Fibroblast of the aortic adventitia (primary cell): ENCODE data around the gene ANKLE1. TPM values are rescaled to one million over a fixed set of nuclear protein-coding genes. Genes with fewer than 3 reads are reported as not detected.

Experiments
- DNase-seq: peaks from one replicate; pipeline ENCODE4 v3.0.0-alpha.2; 2010; ENCODE audit warnings: low read depth
- H3K4me3 ChIP-seq: 2 replicates; pipeline ENCODE4 v1.5.1; 2011; ENCODE audit warnings: low read depth, mild to moderate bottlenecking, control low read depth, low read length, moderate library complexity
- CTCF ChIP-seq: IDR thresholded peaks from 2 replicates; pipeline ENCODE4 v1.5.1; 2011; ENCODE audit warnings: mild to moderate bottlenecking, low read length, control low read depth, inconsistent platforms; ENCODE audit not compliant: insufficient read depth
- total RNA-seq: library from RNA; depleted of rRNA; stranded (reverse); fragments of >200 nt; gene quantifications from 2 replicates; pipeline ENCODE4 v1.2.3, GENCODE V29; 2012; ENCODE audit warnings: low replicate concordance

Gene ANKLE1
- total RNA-seq, 1 donor: 0.09 TPM

- DNase-seq: no peak
Measured at GRCh38 chr19:17307876-17308377, 26.2 kb downstream of the ANKLE1 start.

GRCh38 chr19:17309198-17309964 is 27.7 kb downstream of the ANKLE1 start, which contains the start of gene DDA1:
Gene DDA1 (plus strand): TSS chr19:17309563. CDS start chr19:17309655, 92 bp downstream.
- TF ChIP-seq CTCF: no peak
- peak; percentile 100 for DNase-seq
- H3K4me3 ChIP-seq: peak within 1 kb of the TSS; percentile 92

More at GRCh38 chr19:17307876-17308377, 26.2 kb downstream of the ANKLE1 start:
- H3K4me3 ChIP-seq: no peak overlapping the region
- no peak for TF ChIP-seq CTCF

GRCh38 chr19:17309965-17310461 is 28.3 kb downstream of the ANKLE1 start:
- H3K4me3 ChIP-seq: peak overlapping the region; percentile 92
- DNase-seq: no peak
- no peak for TF ChIP-seq CTCF

GRCh38 chr19:17311455-17312188 is 29.9 kb downstream of the ANKLE1 start:
- DNase-seq: peak; percentile 35
- H3K4me3 ChIP-seq: no peak overlapping the region
- TF ChIP-seq CTCF: no peak

- TF ChIP-seq CTCF: no peak
- H3K4me3 ChIP-seq: no peak overlapping the region
- DNase-seq: no peak
Measured at GRCh38 chr19:17312189-17313113, 30.8 kb downstream of the ANKLE1 start.
